ENCODE results near the gene REXO5. TPM values are rescaled to one million over a fixed set of nuclear protein-coding genes. Genes with fewer than 3 reads are reported as not detected.

The REXO5 gene
- total RNA-seq, 1 experiment from 2014 or later, result 6.7 TPM

GRCh38 chr16:20833086-20833485, 26.8 kb downstream of the REXO5 start:
- no peak overlapping the region for H3K4me2 ChIP-seq (ENCODE audit: insufficient read depth, insufficient read length, low read length)
- H2AFZ ChIP-seq (ENCODE audit: low read length), result no peak overlapping the region
- H3K27ac Mint-ChIP-seq, result no peak overlapping the region
- no peak for TF ChIP-seq CTCF (conservative IDR thresholded peaks at IDR 0.05)
- H3K9me3 ChIP-seq (ENCODE audit: control insufficient read depth, low read depth, low read length), result no peaks in the 10 kb centered on the region
- H2BK20ac ChIP-seq (ENCODE audit: low read depth, low read length, poor library complexity, severe bottlenecking), result no peak overlapping the region
- H3K4me1 Mint-ChIP-seq, result no peaks in the 10 kb centered on the region
- H3K4me1 ChIP-seq (ENCODE audit: insufficient read depth, low read length), result no peaks in the 10 kb centered on the region
- H3K27me3 Mint-ChIP-seq (ENCODE audit: low read depth), result no peaks in the 10 kb centered on the region
- H3K9me3 Mint-ChIP-seq, result peaks cover 6 to 10% of the 10 kb centered on the region in 2 experiments; a peak in 3 of 5 replicates
- WGBS (ENCODE audit: extremely low coverage, insufficient read length, low lambda C conversion rate), result no CpG with 5 or more reads among the region's 2 CpGs
- no peaks in the 10 kb centered on the region for H3K79me2 ChIP-seq (ENCODE audit: insufficient read depth, low read length)
- no peak overlapping the region for H2BK5ac ChIP-seq (ENCODE audit: insufficient read length, low read length)
- no peaks in the 10 kb centered on the region for H3K79me1 ChIP-seq (ENCODE audit: insufficient read depth, low read depth, low read length, poor library complexity, severe bottlenecking)
- H3K56ac ChIP-seq (ENCODE audit: insufficient read length, low read depth, low read length), result no peak overlapping the region
- H3K9ac ChIP-seq (ENCODE audit: extremely low read depth, insufficient read length, low read length), result no peak overlapping the region
- H4K91ac ChIP-seq (ENCODE audit: insufficient read length, low read depth, low read length), result no peak overlapping the region
- H4K5ac ChIP-seq (ENCODE audit: insufficient read length, low read depth, low read length), result no peak overlapping the region
- no peak overlapping the region for H3K18ac ChIP-seq (ENCODE audit: insufficient read length, low read depth, low read length)
- H3K14ac ChIP-seq (ENCODE audit: insufficient read depth, low read length), result no peak overlapping the region
- H4K8ac ChIP-seq (replicated peaks; ENCODE audit: insufficient read length, low read depth, low read length), result no peak overlapping the region
- H3K4ac ChIP-seq (ENCODE audit: low read depth, low read length), result no peak overlapping the region
- no peak overlapping the region for H2BK120ac ChIP-seq (ENCODE audit: low read depth, low read length, poor library complexity, severe bottlenecking)
- DNase-seq, result no peak
- no peak overlapping the region for H3K23ac ChIP-seq (ENCODE audit: insufficient read length, low read depth, low read length)
- H3K36me3 Mint-ChIP-seq (ENCODE audit: insufficient read depth in 1 of 3, low read depth in 3 of 3), result peaks cover 29 to 49% (median 42%) of the 10 kb centered on the region in 3 experiments; a peak in 6 of 7 replicates
- no peaks in the 10 kb centered on the region for H4K20me1 ChIP-seq (ENCODE audit: control insufficient read depth, insufficient read depth, insufficient read length)
- H3T11ph ChIP-seq (ENCODE audit: low read length), result no peak overlapping the region
- H3K27ac ChIP-seq (ENCODE audit: insufficient read length, low read depth, low read length), result no peak overlapping the region
- no peak overlapping the region for H2BK15ac ChIP-seq (ENCODE audit: low read depth, low read length)
- no peak overlapping the region for H2BK12ac ChIP-seq (ENCODE audit: insufficient read length, low read depth, low read length)
- no peaks in the 10 kb centered on the region for H3K23me2 ChIP-seq (ENCODE audit: insufficient read length, low read depth, low read length, poor library complexity, severe bottlenecking)
- H3K4me3 Mint-ChIP-seq, result no peak overlapping the region
- no peaks in the 10 kb centered on the region for H3K27me3 ChIP-seq (ENCODE audit: insufficient read depth, low read length)
- no peak overlapping the region for H2AK5ac ChIP-seq (ENCODE audit: insufficient read length, low read length)

Data from H9 (cell line).